ENCODE measurements around the gene L1TD1. TPM values are rescaled to one million over a fixed set of nuclear protein-coding genes. Genes with fewer than 3 reads are reported as not detected.
"Not testable (repeated sequence)": the region's sequence is repeated elsewhere in the genome, so short reads cannot be mapped to it uniquely, and the experiment has no call there.

Gene L1TD1
- total RNA-seq, 1 donor from 2014 or later: not detected

DNA sequence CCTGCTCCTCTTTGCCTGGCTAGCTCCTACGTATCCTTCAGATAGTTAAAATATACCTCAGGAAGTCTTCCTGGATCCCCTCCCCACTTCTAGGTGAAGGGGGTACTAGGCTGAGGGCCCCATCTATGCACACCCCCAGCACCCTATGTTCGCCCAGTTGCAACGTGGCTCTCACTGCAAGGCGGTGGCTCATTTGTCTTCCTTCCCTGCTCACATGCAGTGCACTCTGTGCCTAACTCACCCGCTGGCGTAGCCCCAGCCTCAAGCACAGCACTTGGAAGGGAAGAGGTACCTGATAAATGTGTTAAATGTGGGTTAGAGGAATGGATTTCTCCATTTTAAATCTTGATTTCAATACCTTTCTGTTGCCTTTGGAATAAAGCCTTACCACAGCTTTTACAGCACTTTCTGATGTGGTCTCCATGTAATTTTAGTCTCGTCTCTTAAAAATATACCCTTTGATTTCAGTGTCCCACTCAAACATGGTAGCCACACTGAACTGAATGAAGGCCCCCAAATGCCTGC, 39.3 kb downstream of the L1TD1 start:
- intact Hi-C loops (cut with micrococcal nuclease): no loop called here

DNA sequence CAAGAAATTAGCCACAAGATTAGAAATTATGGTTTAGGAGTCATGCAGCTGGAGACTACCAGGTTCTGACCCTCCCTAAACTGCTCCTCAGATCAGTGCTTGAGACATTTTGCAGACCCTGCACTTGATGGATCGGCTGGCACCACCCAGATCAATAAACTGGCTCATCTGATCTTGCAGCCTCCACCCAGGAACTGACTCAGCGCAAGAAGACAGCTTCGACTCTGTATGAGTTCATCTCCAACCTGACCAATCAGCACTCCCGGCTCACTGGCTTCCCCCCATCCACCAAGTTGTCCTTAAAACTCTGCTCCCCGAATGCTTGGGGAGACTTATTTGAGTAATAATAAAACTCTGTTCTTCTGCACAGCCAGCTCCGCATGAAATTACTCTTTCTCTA, 40.0 kb downstream of the L1TD1 start:
- intact Hi-C loops (cut with micrococcal nuclease): no loop called here

GRCh38 chr1:62235576-62235975, 40.9 kb downstream of the L1TD1 start:
- intact Hi-C loops (cut with micrococcal nuclease): no loop called here

- intact Hi-C loops (cut with micrococcal nuclease): no loop called here
Measured at GRCh38 chr1:62237361-62237760, 42.7 kb downstream of the L1TD1 start.

GRCh38 chr1:62237950-62238374, 43.3 kb downstream of the L1TD1 start:
- intact Hi-C loops (cut with micrococcal nuclease): no loop called here

DNA sequence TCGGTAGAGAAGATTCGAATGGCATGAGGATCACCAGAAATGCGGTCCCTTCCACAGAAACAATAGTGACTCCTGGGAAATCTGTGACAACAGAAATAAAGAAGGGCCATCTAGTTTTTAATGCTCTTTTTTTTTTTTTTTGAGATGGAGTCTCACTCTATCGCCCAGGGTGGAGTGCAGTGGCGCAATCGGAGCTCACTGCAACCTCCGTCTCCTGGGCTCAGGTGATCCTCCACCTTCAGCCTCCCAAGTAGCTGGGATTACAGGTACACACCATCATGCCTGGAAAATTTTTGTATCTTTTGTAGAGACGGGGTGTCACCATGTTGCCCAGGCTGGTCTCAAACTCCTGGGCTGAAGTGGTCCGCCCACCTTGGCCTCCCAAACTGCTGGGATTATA, 43.9 kb downstream of the L1TD1 start:
- intact Hi-C loops (cut with micrococcal nuclease): no loop called here

DNA sequence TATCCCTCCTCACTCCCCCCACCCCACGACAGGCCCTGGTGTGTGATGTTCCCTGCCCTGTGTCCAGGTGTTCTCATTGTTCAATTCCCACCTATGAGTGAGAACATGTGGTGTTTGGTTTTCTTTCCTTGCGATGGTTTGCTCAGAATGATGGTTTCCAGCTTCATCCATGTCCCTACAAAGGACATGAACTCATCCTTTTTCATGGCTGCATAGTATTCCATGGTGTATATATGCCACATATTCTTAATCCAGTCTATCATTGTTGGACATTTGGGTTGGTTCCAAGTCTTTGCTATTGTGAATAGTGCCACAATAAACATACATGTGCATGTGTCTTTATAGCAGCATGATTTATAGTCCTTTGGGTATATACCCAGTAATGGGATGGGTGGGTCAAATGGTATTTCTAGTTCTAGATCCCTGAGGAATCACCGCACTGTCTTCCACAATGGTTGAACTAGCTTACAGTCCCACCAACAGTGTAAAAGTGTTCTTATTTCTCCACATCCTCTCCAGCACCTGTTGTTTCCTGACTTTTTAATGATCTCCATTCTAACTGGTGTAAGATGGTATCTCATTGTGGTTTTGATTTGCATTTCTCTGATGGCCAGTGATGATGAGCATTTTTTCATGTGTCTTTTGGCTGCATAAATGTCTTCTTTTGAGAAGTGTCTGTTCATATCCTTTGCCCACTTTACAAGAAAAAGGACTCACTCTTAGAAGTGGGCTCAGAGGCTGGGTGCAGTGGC, 45.2 kb downstream of the L1TD1 start:
- intact Hi-C loops (cut with micrococcal nuclease): not testable (repeated sequence)

- intact Hi-C loops (cut with micrococcal nuclease): no loop called here
Measured at GRCh38 chr1:62240651-62241370, 46.2 kb downstream of the L1TD1 start.

- intact Hi-C loops (cut with micrococcal nuclease): no loop called here
Measured at GRCh38 chr1:62241371-62242131, 46.9 kb downstream of the L1TD1 start.

DNA sequence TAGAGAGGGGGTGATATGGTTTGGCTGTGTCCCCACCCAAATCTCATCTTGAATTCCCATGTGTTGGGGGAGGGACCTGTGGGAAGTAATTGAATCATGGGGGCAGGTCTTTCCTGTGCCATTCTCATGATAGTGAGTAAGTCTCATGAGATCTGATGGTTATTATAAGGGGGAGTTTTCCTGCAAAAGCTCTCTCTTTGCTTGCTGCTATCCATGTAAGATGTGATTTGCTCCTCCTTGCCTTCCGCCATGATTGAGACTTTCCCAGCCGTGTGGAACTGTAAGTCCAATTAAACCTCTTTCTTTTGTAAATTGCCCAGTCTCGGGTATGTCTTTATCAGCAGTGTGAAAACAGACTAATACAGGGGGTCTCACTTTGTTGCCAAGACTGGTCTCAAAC, 49.7 kb downstream of the L1TD1 start:
- intact Hi-C loops (cut with micrococcal nuclease): not testable (repeated sequence)

DNA sequence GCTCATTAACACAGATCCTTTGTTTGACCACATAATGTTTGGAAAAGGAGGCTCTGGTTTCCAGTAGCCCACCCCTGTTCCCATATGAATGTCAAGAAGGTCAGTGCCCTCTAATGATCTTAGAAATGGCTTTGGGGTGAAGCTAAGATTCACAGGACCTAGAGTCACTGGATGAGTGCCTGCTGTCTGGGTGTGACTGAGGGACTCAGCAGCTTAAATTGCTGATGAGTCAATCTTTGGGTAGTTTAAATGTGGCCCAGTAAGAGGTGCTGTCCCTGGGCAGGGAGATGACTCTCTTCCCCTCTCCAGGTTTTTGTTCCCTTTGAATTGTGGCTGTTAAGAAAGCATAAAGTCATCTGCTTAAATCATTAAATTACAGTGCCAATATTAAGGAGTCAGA, 50.6 kb downstream of the L1TD1 start:
- intact Hi-C loops (cut with micrococcal nuclease): no loop called here

DNA sequence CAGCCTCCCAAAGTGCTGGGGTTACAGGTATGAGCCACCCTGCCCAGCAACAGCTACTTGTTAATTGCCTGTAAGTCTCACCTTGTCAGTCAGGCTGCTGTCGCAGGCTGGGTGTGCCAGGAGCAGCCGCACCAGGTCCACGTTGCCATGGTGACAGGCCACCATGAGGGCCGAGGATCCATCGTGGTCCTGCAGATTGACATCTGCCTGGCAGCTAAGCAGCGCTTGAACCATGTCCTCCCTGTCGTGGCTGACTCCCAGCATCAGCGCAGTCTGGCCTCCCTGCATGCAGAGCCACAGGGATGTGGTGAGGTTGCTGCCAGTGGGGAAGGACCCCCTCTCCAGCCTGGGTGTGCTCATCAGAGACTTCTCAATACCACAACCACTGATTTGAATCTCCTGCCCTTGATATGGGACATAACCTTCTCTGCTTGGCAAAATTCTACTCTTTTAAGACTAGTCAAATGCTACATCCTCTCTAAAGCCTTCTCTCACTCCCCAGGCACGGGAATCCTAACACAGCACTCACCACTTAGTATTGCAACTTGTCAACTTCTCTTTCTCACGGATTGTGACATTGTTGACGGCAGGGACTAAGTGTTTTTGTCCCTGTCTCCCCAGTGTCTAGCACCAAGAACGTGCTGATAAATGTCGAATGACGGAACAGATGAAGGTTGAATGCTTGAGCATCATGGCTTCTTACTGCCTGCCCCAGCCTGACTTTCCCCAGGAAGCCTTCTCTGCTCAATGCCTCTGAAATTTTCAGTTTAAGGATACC, 52.9 kb downstream of the L1TD1 start:
- intact Hi-C loops (cut with micrococcal nuclease): no loop called here

GRCh38 chr1:62250126-62250726, 55.6 kb downstream of the L1TD1 start:
- intact Hi-C loops (cut with micrococcal nuclease): no loop called here

GRCh38 chr1:62259551-62259950, 64.9 kb downstream of the L1TD1 start:
- intact Hi-C loops (cut with micrococcal nuclease): no loop called here

- intact Hi-C loops (cut with micrococcal nuclease): no loop called here
Measured at GRCh38 chr1:62260688-62261087, 66.0 kb downstream of the L1TD1 start.

Other genes starting within 250 kb of the L1TD1 start
- not detected in 2 replicates for gene KANK4, start 124.6 kb downstream of the L1TD1 start, total RNA-seq
- gene USP1, start 242.2 kb downstream of the L1TD1 start, total RNA-seq: 64.5 and 65.9 TPM in 2 replicates

Data from T-helper 1 cell treated with Interleukin-12 subunit alpha and Interleukin-12 subunit beta and Interleukin-4 antibody, amounts not matched to agents 30 ng/mL and 1 ng/mL, for 36 hours (primary cell).